H1 (cell line): ENCODE results near the gene MEF2C. TPM values are rescaled to one million over a fixed set of nuclear protein-coding genes. Genes with fewer than 3 reads are reported as not detected.

Experiments
- BRCA1 ChIP-seq: IDR thresholded peaks from 2 replicates; pipeline ENCODE4 v1.6.1; 2012; ENCODE audit warnings: low read depth, low read length, improper control_type of control experiment
- EP300 ChIP-seq, 2 experiments: IDR thresholded peaks; 1 replicate in 1 of 2; 2 replicates in 1 of 2; pipeline ENCODE4 v1.6.1; 2011 to 2012; ENCODE audit warnings: low read depth in 2 of 2, low read length in 2 of 2, mild to moderate bottlenecking in 2 of 2, borderline replicate concordance in 1 of 2, inconsistent platforms in 1 of 2, moderate library complexity in 1 of 2
- YY1 ChIP-seq: IDR thresholded peaks from 2 replicates; pipeline ENCODE4 v1.6.1; 2011; ENCODE audit warnings: low read depth, mild to moderate bottlenecking, low read length
- polyA plus RNA-seq, 7 experiments: library from polyadenylated mRNA; depleted of rRNA in 3 of 7; stranded (reverse) in 5 of 7; unstranded in 2 of 7; fragments of >200 nt in 5 of 7; fragments of 200-250 nt in 2 of 7; gene quantifications; 1 replicate in 5 of 7; 2 replicates in 1 of 7; 4 replicates in 1 of 7; pipeline versions ENCODE4 v1.2.1 to v1.2.3, GENCODE V29; 2011 to 2013; ENCODE audit warnings: missing spikeins in 2 of 7, mixed read lengths in 2 of 7
- total RNA-seq: library from RNA; stranded (reverse); fragmentation: NEBNext Ultra II Directional; extraction: Animal tissue kit (Norgen Biotek cat#: 25700); gene quantifications from 2 replicates; pipeline ENCODE4 v1.2.1, GENCODE V29; 2021

MEF2C gene
- total and polyA plus RNA-seq, 2 of the 8 experiments (the other 6 are each of a cell fraction or from before 2014, with no cell fraction given) = 0.59 to 0.99 TPM

DNA sequence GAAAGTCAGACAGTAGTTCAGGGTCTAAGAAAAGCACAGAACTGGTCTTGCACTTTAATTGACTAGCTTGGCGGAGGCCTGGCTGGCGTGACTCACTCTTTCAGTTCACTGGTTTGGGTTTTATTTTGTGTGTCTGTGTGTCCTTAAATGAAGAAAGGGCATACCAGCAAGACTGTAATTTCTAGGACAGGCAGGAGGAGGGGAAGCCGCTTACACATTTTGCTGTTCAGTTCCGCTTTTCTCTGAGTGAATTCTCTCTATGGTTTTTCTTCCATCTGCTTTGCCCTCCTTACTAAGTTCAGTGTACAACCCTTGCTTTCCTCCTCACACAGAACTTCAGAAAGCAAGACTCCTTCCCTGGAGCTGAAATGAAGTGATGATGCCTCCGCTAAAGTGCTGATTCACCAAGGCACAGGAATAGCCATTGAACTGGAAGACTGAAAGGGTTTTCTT lies 150.8 kb downstream of the MEF2C start (continued):
- TF ChIP-seq BRCA1 (no peak), EP300 (IDR thresholded peaks at IDR 0.05; ENCODE audit: borderline replicate concordance in 1 of 2, low read depth in 2 of 2, low read length in 2 of 2) (no peak), YY1 (no peak)
